IMR-90 (cell line): ENCODE results near the gene UMOD.

Source experiments
- BHLHE40 ChIP-seq: fragments of 150-350 bp; IDR thresholded peaks from 2 replicates; pipeline ENCODE4 v1.6.1; 2016; ENCODE audit warnings: mild to moderate bottlenecking, low read depth, low read length
- CEBPB ChIP-seq: IDR thresholded peaks from 2 replicates; pipeline ENCODE4 v1.6.1; 2012; ENCODE audit warnings: low read depth, low read length, improper control_type of control experiment
- CHD1 ChIP-seq: IDR thresholded peaks from 2 replicates; pipeline ENCODE4 v1.6.1; 2012; ENCODE audit warnings: low read depth, low read length, improper control_type of control experiment
- MAFK ChIP-seq: IDR thresholded peaks from 2 replicates; pipeline ENCODE4 v1.6.1; 2012; ENCODE audit warnings: low read depth, low read length, improper control_type of control experiment
- MXI1 ChIP-seq: IDR thresholded peaks from 2 replicates; pipeline ENCODE4 v1.6.1; 2012; ENCODE audit warnings: low read depth, mild to moderate bottlenecking, low read length, moderate library complexity, borderline replicate concordance
- POLR2A ChIP-seq: IDR thresholded peaks from 2 replicates; pipeline ENCODE4 v1.6.1; 2012; ENCODE audit warnings: mild to moderate bottlenecking, low read depth, low read length
- SMC3 ChIP-seq: fragments of 150-350 bp; IDR thresholded peaks from 2 replicates; pipeline ENCODE4 v1.6.1; 2016; ENCODE audit warnings: low read depth, mild to moderate bottlenecking, antibody characterized with exemption, low read length, moderate library complexity
- TF ChIP-seq, protein P1 (sequence below): conservative IDR thresholded peaks from 2 replicates; pipeline ENCODE4 v1.5.1; 2012; ENCODE audit warnings: mild to moderate bottlenecking, low read depth, low read length, improper control_type of control experiment
- TF ChIP-seq, protein P2 (sequence below): fragments of 150-350 bp; IDR thresholded peaks from 2 replicates; pipeline ENCODE4 v1.6.1; 2016; ENCODE audit warnings: low read depth, mild to moderate bottlenecking, low read length, moderate library complexity, borderline replicate concordance

DNA sequence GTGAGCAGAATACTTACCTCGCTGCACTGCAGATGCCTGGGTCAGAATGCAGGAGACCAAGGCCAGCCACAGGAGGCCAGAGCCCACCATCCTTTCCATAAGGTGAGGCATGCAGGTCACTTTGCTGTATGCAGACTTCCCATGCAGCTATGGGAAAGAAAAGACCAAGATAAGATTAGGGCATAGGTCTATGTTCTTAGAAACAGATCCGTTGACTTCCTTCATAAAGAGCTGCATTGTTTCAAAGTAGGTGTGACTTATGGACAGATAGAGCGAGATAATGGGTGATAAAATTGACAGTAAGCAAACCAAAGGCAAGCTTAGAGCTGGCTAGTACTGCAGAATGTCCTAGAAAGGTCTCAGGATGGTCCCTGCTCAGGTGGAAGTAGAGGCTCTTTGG, 26.2 kb downstream of the UMOD start:
- TF ChIP-seq, protein P1, sequence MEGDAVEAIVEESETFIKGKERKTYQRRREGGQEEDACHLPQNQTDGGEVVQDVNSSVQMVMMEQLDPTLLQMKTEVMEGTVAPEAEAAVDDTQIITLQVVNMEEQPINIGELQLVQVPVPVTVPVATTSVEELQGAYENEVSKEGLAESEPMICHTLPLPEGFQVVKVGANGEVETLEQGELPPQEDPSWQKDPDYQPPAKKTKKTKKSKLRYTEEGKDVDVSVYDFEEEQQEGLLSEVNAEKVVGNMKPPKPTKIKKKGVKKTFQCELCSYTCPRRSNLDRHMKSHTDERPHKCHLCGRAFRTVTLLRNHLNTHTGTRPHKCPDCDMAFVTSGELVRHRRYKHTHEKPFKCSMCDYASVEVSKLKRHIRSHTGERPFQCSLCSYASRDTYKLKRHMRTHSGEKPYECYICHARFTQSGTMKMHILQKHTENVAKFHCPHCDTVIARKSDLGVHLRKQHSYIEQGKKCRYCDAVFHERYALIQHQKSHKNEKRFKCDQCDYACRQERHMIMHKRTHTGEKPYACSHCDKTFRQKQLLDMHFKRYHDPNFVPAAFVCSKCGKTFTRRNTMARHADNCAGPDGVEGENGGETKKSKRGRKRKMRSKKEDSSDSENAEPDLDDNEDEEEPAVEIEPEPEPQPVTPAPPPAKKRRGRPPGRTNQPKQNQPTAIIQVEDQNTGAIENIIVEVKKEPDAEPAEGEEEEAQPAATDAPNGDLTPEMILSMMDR: no peak
- TF ChIP-seq MAFK: no peak
- TF ChIP-seq POLR2A: no peak
- no peak for TF ChIP-seq MXI1
- TF ChIP-seq, protein P2, sequence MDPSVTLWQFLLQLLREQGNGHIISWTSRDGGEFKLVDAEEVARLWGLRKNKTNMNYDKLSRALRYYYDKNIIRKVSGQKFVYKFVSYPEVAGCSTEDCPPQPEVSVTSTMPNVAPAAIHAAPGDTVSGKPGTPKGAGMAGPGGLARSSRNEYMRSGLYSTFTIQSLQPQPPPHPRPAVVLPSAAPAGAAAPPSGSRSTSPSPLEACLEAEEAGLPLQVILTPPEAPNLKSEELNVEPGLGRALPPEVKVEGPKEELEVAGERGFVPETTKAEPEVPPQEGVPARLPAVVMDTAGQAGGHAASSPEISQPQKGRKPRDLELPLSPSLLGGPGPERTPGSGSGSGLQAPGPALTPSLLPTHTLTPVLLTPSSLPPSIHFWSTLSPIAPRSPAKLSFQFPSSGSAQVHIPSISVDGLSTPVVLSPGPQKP: no peak
- TF ChIP-seq CHD1: no peak
- TF ChIP-seq CEBPB: no peak
- no peak for TF ChIP-seq SMC3
- no peak for TF ChIP-seq BHLHE40
